ENCODE measurements around the gene GNPTAB.
"Not testable (repeated sequence)": the region's sequence is repeated elsewhere in the genome, so short reads cannot be mapped to it uniquely, and the experiment has no call there.

GRCh38 chr12:101861688-101862087 lies 30.9 kb upstream of the GNPTAB start:
- not testable (repeated sequence) for TF ChIP-seq ZNF274 (IDR thresholded peaks at IDR 0.05; ENCODE audit: low read depth, low read length); YY1 (IDR thresholded peaks at IDR 0.05; ENCODE audit: insufficient read depth, insufficient read length)

All from NT2/D1 (cell line).